Transverse colon (tissue), 4 donors: ENCODE data around the gene TUT4.

Experiments used
- CTCF ChIP-seq, 5 experiments: fragments of 200-600 bp in 3 of 5; fragments of 450-650 bp in 2 of 5; sonication (generic) in 3 of 5; IDR thresholded peaks; 1 replicate in 2 of 5; 2 replicates in 3 of 5; pipeline ENCODE4 v1.5.1; 2016 to 2017; ENCODE audit warnings: antibody characterized with exemption in 5 of 5, inconsistent platforms in 3 of 5, mild to moderate bottlenecking in 2 of 5, moderate library complexity in 1 of 5
- POLR2AphosphoS5 ChIP-seq, 3 donors: sonication (generic); formaldehyde crosslinking; IDR thresholded peaks; one replicate each; pipeline ENCODE4 v1.6.1; 2016; ENCODE audit warnings: antibody characterized with exemption in 3 of 3

- no peak for TF ChIP-seq CTCF (IDR thresholded peaks at IDR 0.05)
- TF ChIP-seq POLR2AphosphoS5 (IDR thresholded peaks at IDR 0.05), result no peak
Measured at GRCh38 chr1:52579415-52579814, 26.5 kb upstream of the TUT4 start.
